ENCODE results near the gene CD1B.

- TF ChIP-seq, protein P1, sequence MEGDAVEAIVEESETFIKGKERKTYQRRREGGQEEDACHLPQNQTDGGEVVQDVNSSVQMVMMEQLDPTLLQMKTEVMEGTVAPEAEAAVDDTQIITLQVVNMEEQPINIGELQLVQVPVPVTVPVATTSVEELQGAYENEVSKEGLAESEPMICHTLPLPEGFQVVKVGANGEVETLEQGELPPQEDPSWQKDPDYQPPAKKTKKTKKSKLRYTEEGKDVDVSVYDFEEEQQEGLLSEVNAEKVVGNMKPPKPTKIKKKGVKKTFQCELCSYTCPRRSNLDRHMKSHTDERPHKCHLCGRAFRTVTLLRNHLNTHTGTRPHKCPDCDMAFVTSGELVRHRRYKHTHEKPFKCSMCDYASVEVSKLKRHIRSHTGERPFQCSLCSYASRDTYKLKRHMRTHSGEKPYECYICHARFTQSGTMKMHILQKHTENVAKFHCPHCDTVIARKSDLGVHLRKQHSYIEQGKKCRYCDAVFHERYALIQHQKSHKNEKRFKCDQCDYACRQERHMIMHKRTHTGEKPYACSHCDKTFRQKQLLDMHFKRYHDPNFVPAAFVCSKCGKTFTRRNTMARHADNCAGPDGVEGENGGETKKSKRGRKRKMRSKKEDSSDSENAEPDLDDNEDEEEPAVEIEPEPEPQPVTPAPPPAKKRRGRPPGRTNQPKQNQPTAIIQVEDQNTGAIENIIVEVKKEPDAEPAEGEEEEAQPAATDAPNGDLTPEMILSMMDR (IDR thresholded peaks at IDR 0.05; ENCODE audit: extremely low read depth in 1 of 2, insufficient read depth in 1 of 2, low read depth in 1 of 2, low read length in 2 of 2): no peak
- TF ChIP-seq POLR2A (IDR thresholded peaks at IDR 0.05; ENCODE audit: low read depth, low read length) (no peak), POLR2AphosphoS5 (IDR thresholded peaks at IDR 0.05; ENCODE audit: insufficient read depth, low read depth, low read length) (no peak), MYC (IDR thresholded peaks at IDR 0.05; ENCODE audit: low read depth, low read length) (no peak), JUN (IDR thresholded peaks at IDR 0.05; ENCODE audit: borderline replicate concordance, insufficient read depth, insufficient read length, low read depth) (no peak), EZH2 (IDR thresholded peaks at IDR 0.05; ENCODE audit: borderline replicate concordance, low read depth, low read length, severe bottlenecking) (no peak), GATA2 (IDR thresholded peaks at IDR 0.05; ENCODE audit: insufficient read depth, insufficient read length, low read depth, low read length) (no peak)
- TF ChIP-seq, protein P2, sequence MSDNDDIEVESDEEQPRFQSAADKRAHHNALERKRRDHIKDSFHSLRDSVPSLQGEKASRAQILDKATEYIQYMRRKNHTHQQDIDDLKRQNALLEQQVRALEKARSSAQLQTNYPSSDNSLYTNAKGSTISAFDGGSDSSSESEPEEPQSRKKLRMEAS (IDR thresholded peaks at IDR 0.05; ENCODE audit: insufficient read depth, insufficient read length): no peak
Observed at GRCh38 chr1:158311066-158311465, 20.3 kb downstream of the CD1B start.

All from endothelial cell of umbilical vein (primary cell).